H1 (cell line): ENCODE results near the gene COBLL1.

Experiments used
- EP300 ChIP-seq, 2 experiments: IDR thresholded peaks; 1 replicate in 1 of 2; 2 replicates in 1 of 2; pipeline ENCODE4 v1.6.1; 2011 to 2012; ENCODE audit warnings: low read depth in 2 of 2, low read length in 2 of 2, mild to moderate bottlenecking in 2 of 2, borderline replicate concordance in 1 of 2, inconsistent platforms in 1 of 2, moderate library complexity in 1 of 2
- GABPA ChIP-seq: IDR thresholded peaks from 2 replicates; pipeline ENCODE4 v1.6.1; 2011; ENCODE audit warnings: mild to moderate bottlenecking, low read length, moderate library complexity, borderline replicate concordance; ENCODE audit not compliant: insufficient read depth
- PHF8 ChIP-seq: fragments of 200-600 bp; sonication (generic); conservative IDR thresholded peaks from 2 replicates; pipeline ENCODE4 v1.7.1; 2012; ENCODE audit warnings: low read depth, mild to moderate bottlenecking, inconsistent platforms, low read length, moderate library complexity
- SIN3A ChIP-seq, 2 experiments: IDR thresholded peaks in 1 of 2; conservative IDR thresholded peaks in 1 of 2; 2 replicates each; pipeline ENCODE4 v1.6.1; 2011 to 2012; ENCODE audit warnings: low read length in 2 of 2, improper control_type of control experiment in 1 of 2, low read depth in 1 of 2, mild to moderate bottlenecking in 1 of 2
- TAF1 ChIP-seq: IDR thresholded peaks from 2 replicates; pipeline ENCODE4 v1.6.1; 2011; ENCODE audit warnings: mild to moderate bottlenecking, low read depth, low read length
- ZNF274 ChIP-seq: IDR thresholded peaks from 2 replicates; pipeline ENCODE4 v1.7.0; 2012; ENCODE audit warnings: low read length, borderline replicate concordance; ENCODE audit errors: extremely low read depth
- TF ChIP-seq, protein P1 (sequence below), 3 experiments: IDR thresholded peaks; 1 replicate in 2 of 3; 2 replicates in 1 of 3; pipeline versions ENCODE4 v1.5.1 to v1.6.1; 2011; ENCODE audit warnings: low read length in 3 of 3, mild to moderate bottlenecking in 3 of 3, inconsistent platforms in 2 of 3, low read depth in 1 of 3, moderate library complexity in 1 of 3; ENCODE audit not compliant: insufficient read depth in 1 of 3; ENCODE audit errors: control extremely low read depth in 1 of 3

DNA sequence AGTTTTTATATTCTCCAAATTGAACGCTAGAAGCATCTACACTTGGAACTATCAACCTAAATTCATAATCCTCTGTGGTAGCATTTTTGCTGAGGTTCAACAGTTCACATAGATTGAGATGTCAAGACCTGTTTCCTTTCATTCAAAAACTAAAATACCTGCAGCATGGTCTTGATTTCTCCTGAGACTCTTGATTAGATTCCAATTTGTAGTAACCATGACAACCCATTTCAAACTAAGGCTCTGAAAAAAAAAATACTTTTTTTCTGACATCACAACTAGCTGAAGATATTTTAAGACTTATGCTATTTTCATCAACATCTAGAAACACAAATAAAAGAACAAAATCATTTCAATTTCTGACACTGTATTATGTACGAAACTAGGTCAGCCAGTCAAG, 29.8 kb downstream of the COBLL1 start:
- no peak for TF ChIP-seq GABPA
- TF ChIP-seq EP300 (IDR thresholded peaks at IDR 0.05; ENCODE audit: borderline replicate concordance in 1 of 2, low read depth in 2 of 2, low read length in 2 of 2) = no peak
- TF ChIP-seq, protein P1, sequence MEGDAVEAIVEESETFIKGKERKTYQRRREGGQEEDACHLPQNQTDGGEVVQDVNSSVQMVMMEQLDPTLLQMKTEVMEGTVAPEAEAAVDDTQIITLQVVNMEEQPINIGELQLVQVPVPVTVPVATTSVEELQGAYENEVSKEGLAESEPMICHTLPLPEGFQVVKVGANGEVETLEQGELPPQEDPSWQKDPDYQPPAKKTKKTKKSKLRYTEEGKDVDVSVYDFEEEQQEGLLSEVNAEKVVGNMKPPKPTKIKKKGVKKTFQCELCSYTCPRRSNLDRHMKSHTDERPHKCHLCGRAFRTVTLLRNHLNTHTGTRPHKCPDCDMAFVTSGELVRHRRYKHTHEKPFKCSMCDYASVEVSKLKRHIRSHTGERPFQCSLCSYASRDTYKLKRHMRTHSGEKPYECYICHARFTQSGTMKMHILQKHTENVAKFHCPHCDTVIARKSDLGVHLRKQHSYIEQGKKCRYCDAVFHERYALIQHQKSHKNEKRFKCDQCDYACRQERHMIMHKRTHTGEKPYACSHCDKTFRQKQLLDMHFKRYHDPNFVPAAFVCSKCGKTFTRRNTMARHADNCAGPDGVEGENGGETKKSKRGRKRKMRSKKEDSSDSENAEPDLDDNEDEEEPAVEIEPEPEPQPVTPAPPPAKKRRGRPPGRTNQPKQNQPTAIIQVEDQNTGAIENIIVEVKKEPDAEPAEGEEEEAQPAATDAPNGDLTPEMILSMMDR (IDR thresholded peaks at IDR 0.05; ENCODE audit: control extremely low read depth in 1 of 3, insufficient read depth in 1 of 3, low read depth in 1 of 3, low read length in 3 of 3) = no peak
- no peak for TF ChIP-seq ZNF274
- no peak for TF ChIP-seq SIN3A (conservative IDR thresholded peaks at IDR 0.05 in 1 of 2, IDR thresholded peaks at IDR 0.05 in 1 of 2; ENCODE audit: low read depth in 1 of 2, low read length in 2 of 2)
- no peak for TF ChIP-seq TAF1
- no peak for TF ChIP-seq PHF8
